Activated T-cell treated with anti-CD3 and anti-CD28 coated beads for 1 hour (primary cell): ENCODE measurements around the gene NOD1.
"Not testable (repeated sequence)": the region's sequence is repeated elsewhere in the genome, so short reads cannot be mapped to it uniquely, and the experiment has no call there.

Experiments
- DNase-seq: peaks from one replicate; pipeline ENCODE4 v3.0.0-alpha.2; 2020; ENCODE audit warnings: low read depth

Gene NOD1

DNA sequence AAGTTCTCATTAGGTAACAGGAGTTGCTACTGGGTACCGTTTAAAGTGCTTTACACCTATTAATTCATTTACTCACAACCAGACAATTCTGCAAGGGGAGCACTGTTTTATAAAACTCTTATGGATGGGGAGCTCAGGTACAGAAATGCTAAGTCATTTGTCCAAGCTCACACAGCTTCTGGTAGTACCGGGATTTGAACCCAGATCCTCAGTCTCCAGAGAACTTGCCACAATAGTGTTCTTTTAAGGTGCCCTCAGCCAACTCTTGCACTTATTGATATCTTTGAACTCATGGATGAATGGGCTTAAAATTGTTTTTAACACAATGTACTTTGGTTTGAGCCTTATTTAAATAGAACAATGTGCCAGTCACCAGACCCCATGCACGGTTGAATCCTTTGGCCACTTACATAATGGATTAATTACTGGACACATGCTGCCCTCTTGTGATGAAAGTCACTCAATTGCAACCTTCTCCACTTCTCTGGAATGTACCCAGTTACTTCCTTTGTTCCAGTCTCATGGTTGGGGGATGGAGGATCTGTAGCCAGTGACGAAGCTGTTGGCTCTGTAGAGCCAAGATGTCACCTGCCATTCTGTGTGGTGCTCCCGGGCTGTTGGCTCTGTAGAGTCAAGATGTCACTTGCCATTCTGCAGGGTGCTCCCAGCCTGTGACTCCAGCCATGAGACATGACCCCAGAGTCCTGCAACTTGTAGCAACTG lies 65.6 kb downstream of the NOD1 start:
- no peak for DNase-seq

DNA sequence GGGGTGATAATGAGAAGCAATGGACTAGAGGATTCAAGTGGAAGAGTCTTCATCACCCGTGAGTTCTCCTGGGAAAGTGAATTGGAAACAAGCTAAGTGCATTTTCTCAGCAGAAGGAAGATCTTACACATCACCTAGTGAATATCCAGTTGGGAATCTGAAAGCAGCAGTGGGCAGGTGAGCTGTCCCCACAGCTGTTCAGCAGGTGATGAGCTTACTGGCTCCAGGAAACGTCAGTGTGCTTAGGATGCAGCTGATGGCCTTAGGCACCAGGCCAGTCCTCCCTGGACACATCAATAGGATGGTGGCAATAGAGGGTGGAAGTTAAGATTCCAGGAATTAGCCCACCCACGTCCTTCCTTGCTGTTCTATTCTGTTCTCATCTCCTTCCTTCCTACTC lies 66.7 kb downstream of the NOD1 start:
- DNase-seq, result no peak

DNA sequence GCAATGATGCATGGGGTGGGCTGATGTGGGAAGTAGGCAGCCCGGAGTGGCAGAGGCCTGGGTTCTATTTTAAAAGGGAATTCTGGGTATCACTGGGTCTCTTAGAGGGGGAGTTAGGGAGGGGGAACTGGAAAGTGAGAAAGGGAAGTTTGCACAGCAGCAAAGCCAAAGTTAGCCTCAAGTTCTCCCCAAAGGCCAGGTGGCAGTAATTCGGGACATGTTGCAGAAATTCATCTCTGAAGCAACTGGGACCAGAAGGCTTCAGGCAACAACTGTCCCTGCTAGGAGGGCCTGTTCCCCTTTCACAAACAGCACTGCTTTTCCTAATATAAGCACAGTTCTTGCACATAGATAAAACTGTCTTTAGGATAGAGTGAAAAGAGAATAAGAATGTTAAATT lies 67.4 kb downstream of the NOD1 start:
- no peak for DNase-seq

DNA sequence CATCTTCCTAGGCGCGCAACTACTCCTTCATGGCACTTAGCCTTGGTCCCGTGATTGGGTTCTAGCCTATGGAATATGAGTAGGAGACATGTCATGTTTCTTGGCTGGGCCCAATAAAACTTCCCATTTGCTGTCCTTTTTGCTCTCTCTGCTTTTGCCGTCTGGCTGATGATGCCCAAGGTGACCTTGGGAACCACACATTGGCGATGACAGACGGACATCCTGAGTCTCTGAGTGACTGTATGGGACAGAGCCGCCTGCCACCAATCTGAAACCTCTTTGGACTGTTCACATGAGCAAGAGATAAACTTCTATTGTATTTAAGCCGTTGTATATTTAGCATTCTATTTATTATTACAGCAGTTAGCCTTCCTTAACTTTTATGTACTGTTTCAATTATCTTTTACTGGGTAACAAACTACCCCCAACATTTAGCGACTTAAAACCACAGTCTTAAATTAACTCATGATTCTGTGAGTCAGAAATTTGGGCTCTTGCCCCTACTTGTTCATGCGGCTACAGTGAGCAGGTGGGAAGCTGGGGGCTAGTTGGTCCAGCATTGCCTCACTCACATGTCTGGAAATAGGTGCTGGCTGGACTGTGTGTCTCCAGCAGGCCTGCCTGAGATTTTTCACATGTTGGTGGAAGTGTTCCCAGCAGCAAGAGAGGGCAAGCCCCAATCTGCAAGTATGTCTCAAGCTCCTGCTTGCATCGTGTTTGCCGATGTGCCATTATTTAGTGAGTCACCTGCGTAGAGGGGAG lies 71.7 kb downstream of the NOD1 start:
- DNase-seq, result no peak

DNA sequence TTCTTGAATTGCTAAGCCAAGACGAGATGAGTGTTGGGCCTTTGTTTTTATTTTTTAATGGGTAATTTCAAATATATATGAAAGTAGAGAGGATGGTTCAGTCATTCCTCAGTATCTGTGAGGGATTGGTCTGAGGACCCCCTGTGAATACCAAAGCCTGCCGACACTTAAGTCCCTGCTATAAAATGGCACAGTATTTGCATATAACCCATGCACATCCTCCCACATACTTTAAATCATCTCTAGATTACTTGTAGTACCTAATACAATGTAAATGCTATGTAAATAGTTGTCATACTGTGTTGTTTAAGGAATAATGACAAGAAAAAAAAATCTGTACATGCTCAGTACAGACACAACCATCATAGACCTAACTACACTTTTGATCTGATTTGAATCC lies 73.4 kb downstream of the NOD1 start:
- DNase-seq, result no peak

DNA sequence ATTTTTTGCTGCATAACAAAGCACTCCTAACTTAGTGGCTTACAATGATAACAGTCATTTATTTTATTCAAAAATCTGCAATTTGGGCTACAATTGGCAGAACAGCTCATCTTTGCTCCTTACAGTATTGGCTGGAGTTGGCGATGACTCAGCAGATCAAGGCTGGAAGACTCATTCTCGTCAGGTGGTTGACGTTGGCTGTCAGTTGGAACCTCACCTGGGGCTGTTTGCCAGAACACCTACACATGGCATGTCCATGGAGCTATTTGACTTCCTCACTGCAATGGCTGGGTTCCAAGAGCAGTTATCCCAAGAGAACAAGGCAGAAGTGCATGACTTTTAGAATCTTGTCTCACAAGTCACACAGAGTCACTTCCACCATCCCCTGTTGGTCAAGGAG lies 75.1 kb downstream of the NOD1 start:
- DNase-seq, result no peak

DNA sequence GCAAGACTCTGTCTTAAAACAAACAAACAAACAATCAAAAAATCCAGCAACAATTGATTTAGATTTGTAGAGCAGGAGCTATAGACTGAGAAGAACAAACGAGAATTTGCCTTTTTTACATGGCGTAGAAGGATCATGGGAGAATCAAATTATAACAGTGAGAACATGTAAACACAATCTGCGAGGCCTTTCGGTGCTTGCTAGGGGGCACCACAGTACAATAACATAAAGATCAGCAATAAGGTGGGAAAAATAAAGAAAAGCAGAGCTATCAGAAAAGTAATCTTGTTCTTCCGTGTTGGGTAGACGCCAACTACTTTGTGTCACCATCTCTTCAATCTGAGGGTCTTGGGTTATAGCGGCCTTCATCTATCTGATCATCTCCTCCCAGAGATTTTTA lies 82.2 kb downstream of the NOD1 start:
- no peak for DNase-seq

DNA sequence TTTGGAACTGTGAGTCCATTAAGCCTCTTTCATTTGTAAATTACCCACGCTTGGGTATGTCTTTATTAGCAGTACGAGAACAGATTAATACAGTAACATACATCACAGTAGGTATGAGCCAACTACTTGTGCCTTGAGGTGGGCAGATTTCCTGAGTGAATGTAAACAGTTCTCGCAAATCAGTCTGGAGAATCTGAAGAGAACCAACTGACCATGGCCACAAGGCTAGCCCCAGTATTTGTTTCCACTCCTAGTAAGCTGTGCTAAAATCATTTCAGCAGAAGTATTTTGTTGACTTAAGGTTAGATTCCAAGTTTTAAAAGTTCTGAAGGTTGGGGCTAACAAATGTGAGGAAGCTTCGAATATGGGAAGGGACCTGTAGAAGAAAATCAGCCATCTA lies 82.9 kb downstream of the NOD1 start:
- no peak for DNase-seq

DNA sequence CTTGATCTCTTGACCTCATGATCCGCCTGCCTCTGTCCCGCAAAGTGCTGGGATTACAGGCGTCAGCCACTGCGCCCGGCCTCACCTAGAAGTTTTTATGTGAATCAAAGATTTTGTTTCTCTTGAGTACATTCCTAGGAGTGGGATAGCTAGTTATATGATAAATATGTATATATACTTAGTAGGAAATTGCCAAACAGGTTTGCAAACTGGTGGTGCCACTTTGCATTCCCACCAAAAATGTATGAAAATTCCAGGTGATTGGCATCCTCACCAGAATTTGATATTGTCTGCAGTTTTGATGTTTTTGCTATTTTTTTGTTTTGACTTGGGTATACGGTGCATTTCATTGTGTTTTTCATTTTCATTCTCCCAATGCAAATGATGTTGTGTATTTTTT lies 86.8 kb downstream of the NOD1 start:
- DNase-seq, result no peak

DNA sequence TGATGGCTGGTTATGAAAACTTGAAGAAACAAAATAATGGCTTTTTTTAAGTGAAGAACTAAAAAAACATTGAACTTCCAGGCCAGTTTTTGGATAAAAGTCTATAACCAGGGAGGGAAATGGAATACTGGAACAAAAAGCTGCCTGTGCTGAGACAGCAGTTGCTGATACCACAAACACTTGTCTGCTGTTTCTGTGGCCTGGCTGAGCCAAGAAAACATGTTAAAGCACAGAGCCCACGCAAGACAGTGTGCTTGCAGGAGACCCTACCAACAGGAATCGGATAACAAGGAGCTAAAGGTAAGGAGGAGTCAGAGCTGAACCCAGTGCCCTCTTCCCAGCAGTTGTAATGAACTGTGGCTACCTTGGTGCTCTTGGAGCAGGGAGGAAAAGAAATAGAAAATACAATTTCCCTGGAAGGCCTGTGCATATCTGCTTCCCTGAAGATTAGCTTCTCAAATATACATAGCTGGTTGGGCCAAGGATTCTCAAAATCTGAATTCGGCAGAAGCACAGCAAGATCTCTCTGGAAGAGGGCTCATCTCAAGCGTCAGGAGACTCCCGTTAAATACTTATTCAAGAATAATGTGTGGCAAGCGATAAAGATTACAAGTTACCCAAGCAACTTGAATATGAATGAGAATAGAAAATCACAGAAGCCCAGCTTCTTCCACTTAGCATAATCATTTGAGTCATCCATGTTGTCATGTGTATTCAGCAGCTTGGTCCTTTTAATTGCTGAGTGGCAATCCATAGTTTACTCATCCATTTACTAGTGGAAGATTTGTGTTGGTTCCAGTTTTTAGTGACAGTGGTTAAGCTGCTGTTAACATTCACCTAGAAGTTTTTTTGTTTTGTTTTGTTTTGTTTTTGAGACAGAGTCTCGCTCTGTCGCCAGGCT lies 87.6 kb downstream of the NOD1 start:
- DNase-seq, result no peak

DNA sequence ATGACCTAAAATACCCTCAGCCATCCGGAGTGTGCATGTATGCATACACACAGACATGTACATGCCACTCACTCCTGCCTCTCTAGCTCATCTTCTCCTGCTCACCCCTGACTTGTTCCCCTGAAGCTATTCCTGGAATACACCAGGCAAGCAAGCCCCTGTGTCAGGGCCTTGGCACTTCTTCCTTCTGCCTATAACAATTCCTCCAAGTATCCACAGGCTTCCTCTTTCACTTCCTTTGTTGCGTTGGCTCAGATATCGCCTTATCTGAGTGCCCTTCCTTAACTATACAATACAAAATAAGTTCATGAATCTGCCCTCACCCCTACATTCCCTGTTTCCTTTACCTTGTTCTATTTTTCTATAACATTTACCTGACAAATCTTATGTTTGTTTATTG lies 88.8 kb downstream of the NOD1 start:
- DNase-seq, result no peak

DNA sequence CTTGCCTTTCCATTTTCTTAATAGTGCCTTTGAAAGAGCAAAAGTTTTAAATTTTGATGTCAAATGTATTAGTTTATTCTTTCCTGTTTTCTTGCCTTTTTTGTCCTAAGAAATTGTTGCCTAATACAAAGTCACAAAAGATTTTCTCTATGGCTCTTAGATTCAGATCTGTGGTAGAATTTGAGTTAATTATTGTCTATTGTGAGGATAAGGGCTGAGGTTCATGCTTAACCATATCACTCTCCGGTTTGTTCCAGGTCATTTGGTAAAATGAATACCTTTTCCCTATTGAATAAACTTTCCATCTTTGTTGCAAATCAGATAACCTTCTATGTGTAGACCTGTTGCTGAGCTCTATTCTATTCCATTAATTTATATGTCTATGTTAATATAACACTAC lies 96.0 kb downstream of the NOD1 start:
- DNase-seq, result no peak

DNA sequence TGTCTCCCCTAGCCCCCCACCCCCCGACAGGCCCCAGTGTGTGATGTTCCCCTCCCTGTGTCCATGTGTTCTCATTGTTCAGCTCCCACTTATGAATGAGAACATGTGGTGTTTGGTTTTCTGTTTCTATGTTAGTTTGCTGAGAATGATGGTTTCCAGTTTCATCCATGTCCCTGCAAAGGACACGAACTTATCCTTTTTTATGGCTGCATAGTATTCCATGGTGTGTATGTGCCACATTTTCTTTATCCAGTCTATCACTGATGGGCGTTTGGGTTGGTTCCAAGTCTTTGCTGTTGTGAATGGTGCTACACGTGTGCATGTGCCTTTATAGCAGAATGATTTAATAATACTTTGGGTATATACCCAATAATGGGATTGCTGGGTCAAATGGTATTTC lies 97.8 kb downstream of the NOD1 start:
- DNase-seq, result not testable (repeated sequence)

DNA sequence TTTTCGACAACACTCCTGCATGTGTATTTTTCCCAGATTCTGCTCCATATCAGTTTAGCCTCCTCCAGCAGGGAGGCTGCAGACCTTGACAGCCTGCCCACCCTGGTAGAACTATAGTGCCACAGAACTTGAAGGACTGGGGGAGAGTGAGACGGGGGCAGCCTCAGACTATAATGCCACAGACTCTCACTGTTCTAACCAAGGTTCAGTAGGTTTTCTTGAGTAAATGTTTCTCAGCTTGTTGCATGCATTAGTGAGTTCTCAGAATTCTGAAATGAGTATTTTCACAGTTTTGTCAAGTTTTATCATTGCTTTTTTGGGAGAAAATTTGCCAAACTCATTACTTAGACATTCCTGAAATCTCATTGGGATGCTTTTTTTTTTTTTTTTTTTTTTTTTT lies 98.3 kb downstream of the NOD1 start:
- no peak for DNase-seq

DNA sequence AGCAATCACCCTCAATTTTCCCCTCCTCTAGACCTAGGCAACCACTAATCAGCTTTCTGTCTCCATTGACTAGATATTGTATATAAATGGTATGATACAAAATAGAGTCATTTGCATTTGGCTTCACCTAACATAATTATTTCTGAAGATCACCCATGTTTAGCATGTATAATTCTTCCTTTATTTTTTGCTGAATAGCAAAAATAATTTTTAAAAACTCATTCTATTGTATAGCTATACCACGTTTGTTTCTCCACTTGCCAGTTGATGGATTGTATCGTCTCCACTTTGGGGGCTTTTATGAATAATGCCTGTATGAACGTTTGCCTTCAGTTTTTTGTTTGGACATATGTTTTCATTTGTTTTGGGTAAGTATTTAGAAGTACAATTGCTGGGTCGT lies 98.8 kb downstream of the NOD1 start:
- no peak for DNase-seq

DNA sequence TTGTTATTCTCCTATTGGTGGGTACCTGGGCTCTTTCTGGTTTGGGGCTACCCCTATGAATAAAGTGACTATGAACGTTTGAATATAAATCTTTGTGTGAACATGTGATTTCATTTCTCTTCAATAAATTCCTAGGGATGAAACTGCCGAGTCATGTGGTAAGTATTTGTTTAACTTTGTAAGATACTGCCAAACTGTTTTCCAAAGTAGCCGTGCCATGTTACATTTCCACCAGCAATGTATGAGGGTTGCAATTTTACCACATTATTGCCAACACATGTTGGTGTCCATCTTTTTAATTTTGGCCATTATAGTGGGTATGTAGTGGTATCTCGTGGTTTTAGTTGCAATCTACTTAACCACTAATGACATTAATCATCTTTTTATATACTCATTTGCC lies 99.5 kb downstream of the NOD1 start:
- no peak for DNase-seq

DNA sequence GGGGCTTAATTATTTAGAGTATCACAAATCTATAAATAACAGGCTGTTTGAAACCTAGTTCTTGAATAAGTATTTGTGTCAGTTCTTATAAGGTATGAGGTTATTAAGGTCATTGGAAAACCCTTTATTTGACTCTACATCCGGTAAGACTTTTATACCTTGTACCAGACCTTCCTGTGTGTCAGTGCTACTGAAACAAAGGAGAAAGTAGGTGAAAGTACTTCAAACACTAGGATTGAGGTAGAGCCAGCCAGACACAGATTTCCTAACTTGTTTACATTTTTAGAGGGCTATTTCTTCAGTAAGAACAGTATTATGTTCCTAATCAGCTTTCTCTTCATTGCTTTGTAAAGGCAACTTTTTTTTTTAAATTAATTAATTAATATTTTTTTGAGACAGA lies 100.3 kb downstream of the NOD1 start:
- no peak for DNase-seq
